ENCODE data around the gene SLC25A33.

DNA sequence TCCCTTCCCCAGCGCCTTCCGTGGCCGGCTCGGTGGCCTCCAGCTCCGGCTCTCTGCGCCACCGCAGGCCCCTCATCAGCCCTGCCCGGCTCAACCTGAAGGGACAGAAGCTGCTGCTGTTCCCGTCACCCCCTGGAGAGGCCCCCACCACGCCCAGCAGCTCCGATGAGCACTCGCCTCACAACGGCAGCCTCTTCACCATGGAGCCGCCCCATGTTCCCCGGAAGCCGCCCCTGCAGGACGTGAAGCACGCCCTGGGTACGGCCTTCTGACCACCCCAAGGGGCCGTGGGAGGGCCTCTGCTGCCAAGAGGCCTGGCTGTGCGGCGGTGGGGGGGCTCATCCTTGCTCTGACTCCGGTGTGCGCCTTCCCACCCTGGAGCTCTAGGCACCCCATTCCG, 71.3 kb downstream of the SLC25A33 start:
- TF ChIP-seq CTCF (IDR thresholded peaks at IDR 0.05; ENCODE audit: insufficient read depth, low read length) = no peak
- TF ChIP-seq POLR2AphosphoS5 (IDR thresholded peaks at IDR 0.05; ENCODE audit: low read depth) = no peak
- no peak for TF ChIP-seq GABPA (IDR thresholded peaks at IDR 0.05; ENCODE audit: low read depth)
